Fibroblast of the aortic adventitia (primary cell): ENCODE measurements around the gene ARHGEF1. TPM values are rescaled to one million over a fixed set of nuclear protein-coding genes. Genes with fewer than 3 reads are reported as not detected.

Experiments used
- DNase-seq: peaks from one replicate; pipeline ENCODE4 v3.0.0-alpha.2; 2010; ENCODE audit warnings: low read depth
- H3K4me3 ChIP-seq: 2 replicates; pipeline ENCODE4 v1.5.1; 2011; ENCODE audit warnings: low read depth, mild to moderate bottlenecking, control low read depth, low read length, moderate library complexity
- total RNA-seq: library from RNA; depleted of rRNA; stranded (reverse); fragments of >200 nt; gene quantifications from 2 replicates; pipeline ENCODE4 v1.2.3, GENCODE V29; 2012; ENCODE audit warnings: low replicate concordance
- TF ChIP-seq, protein P1 (sequence below): IDR thresholded peaks from 2 replicates; pipeline ENCODE4 v1.5.1; 2011; ENCODE audit warnings: mild to moderate bottlenecking, low read length, control low read depth, inconsistent platforms; ENCODE audit not compliant: insufficient read depth

ARHGEF1 gene
- total RNA-seq, 1 donor, result 26.8 TPM

DNA sequence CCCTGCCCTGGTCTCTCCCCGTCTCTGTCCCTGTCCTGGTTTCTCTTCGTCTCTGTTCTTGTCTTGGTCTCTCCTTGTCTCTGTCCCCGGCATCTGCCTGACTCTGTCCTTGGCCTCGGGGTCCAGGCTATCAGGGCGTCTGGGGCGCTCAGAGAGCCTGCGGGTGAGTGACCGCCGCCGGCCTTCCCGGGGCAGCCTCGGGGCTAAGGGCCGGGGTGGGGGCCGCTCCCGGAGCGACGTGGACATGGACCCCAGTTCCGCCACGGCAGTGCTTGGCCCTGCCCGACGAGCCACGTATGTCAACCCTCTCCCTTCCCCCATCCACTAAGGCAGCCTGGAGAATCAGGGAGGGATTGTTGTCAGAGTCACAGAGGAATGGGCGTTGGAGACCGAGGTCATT lies 14.8 kb downstream of the ARHGEF1 start:
- no peak overlapping the region for H3K4me3 ChIP-seq
- TF ChIP-seq, protein P1, sequence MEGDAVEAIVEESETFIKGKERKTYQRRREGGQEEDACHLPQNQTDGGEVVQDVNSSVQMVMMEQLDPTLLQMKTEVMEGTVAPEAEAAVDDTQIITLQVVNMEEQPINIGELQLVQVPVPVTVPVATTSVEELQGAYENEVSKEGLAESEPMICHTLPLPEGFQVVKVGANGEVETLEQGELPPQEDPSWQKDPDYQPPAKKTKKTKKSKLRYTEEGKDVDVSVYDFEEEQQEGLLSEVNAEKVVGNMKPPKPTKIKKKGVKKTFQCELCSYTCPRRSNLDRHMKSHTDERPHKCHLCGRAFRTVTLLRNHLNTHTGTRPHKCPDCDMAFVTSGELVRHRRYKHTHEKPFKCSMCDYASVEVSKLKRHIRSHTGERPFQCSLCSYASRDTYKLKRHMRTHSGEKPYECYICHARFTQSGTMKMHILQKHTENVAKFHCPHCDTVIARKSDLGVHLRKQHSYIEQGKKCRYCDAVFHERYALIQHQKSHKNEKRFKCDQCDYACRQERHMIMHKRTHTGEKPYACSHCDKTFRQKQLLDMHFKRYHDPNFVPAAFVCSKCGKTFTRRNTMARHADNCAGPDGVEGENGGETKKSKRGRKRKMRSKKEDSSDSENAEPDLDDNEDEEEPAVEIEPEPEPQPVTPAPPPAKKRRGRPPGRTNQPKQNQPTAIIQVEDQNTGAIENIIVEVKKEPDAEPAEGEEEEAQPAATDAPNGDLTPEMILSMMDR, result no peak
- DNase-seq, result no peak

DNA sequence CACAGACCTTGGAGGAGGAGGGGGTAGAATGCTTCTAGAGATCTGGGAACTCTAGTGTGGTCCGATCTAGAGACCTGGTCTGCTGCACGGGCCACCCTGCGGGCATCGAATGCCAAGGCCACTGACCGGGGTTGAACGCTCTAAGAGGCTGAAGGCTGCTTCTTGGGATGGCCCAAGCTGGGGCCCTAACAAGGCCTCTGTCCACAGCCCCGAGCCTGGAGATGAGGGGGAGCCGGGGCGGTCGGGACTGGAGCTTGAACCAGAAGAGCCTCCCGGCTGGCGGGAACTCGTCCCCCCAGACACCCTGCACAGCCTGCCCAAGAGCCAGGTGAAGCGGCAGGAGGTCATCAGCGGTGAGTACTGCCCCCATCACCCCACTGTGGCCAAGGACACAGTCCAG lies 15.3 kb downstream of the ARHGEF1 start:
- H3K4me3 ChIP-seq, result no peak overlapping the region
- TF ChIP-seq, protein P1, result no peak
- DNase-seq, result no peak

DNA sequence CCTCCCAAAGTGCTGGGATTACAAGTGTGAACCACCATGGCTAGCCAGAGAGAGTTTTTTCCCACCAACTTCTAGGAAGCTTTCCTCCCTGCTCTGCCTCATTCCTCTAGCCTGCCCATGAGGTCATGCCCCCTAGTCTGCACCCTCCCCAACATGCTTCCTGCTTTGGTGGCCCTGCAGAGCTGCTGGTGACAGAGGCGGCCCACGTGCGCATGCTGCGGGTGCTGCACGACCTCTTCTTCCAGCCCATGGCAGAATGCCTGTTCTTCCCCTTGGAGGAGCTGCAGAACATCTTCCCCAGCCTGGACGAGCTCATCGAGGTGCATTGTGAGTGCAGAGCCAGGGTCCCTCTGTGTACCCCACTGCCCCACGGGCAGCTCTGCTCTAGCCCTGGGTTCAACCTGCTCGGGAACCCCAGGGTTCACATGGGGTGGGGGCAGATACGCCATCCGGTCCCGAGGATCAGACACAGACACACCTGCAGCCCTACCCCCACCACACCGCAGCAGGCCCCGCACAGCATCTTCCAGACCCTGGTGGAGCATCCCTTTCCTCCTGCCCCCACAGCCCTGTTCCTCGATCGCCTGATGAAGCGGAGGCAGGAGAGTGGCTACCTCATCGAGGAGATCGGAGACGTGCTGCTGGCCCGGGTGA lies 18.9 kb downstream of the ARHGEF1 start:
- DNase-seq, result no peak
- H3K4me3 ChIP-seq, result no peak overlapping the region
- TF ChIP-seq, protein P1, result no peak

DNA sequence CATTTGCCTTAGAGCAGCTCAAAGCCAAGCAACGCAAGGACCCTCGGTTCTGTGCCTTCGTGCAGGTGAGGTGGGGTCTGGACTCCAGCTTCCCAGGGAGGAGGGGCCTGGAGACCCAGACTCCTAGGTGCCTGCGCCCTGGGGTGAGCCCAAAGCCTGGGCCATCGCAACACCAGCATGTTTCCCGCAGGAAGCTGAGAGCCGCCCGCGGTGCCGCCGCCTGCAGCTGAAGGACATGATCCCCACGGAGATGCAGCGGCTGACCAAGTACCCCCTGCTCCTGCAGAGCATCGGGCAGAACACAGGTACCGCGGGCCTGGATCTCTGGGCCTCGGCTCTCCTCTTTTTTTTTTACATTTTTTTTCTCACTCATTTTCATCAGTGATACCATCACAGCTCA lies 19.6 kb downstream of the ARHGEF1 start:
- no peak overlapping the region for H3K4me3 ChIP-seq
- TF ChIP-seq, protein P1, result no peak
- no peak for DNase-seq

DNA sequence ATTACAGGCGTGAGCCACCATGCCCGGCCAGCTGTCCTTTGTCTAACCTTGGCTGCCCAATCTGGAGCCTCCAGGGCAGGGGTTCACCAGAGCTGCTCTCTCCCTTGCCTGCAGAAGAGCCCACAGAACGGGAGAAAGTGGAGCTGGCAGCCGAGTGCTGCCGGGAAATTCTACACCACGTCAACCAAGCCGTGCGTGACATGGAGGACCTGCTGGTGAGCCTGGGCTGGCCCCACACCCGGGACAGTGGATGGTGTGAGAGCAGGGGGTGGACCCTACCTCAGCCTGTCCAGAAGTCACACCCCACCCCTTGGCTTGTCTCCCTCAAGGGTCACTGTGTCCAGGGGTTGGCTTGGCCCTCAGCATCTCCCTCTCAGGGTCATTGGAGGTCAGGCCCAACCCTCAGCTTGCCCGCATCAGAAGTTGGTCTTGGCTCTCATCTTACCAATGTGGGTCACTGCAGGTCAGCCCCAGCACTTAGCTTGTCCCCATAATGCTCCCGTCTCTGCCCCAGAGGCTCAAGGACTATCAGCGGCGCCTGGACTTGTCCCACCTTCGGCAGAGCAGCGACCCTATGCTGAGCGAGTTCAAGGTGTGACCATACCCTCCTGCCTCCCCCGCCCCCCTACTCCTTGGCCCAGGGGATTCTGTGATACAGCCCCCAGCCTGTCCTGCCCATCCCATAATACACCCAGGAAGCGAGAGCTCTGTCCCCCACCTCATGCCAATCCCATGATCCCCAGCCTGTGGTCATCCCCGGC lies 20.4 kb downstream of the ARHGEF1 start:
- H3K4me3 ChIP-seq, result no peak overlapping the region
- DNase-seq, result no peak
- TF ChIP-seq, protein P1, result no peak

DNA sequence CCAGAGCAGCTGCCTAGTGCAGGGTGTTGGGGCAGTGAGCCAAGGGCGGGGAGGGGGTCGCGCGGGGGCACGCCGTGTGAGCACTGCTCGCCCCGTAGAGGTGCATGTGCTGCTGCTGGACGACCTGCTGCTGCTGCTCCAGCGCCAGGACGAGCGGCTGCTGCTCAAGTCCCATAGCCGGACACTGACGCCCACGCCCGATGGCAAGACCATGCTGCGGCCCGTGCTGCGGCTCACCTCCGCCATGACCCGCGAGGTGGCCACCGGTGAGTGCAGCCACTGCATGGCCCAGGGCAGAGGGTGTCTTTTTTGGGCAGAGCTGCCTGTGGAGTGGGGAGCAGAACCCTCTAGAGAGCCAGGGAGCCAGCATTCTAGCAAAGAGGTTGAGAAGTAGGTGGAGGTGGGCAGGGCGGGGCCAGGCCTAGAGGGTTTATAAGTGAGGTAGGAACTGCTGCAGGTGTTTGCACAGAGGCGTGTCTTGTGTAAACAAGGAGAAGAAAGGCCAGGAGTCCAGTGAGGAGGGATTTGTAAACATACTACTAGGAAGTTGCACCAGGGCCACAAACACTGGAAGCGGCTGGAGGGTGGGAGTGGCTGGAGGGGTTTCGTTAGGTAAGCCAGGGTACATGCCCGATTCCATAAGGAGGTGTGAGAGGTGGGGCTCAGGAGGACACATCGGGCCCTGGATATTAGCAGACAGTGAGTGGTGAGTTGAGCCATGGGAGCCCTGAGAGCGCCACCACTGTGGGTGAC lies 21.3 kb downstream of the ARHGEF1 start:
- H3K4me3 ChIP-seq, result no peak overlapping the region
- TF ChIP-seq, protein P1, result no peak
- DNase-seq, result no peak
